ENCODE measurements around the gene RSPH1.

Gene RSPH1

DNA sequence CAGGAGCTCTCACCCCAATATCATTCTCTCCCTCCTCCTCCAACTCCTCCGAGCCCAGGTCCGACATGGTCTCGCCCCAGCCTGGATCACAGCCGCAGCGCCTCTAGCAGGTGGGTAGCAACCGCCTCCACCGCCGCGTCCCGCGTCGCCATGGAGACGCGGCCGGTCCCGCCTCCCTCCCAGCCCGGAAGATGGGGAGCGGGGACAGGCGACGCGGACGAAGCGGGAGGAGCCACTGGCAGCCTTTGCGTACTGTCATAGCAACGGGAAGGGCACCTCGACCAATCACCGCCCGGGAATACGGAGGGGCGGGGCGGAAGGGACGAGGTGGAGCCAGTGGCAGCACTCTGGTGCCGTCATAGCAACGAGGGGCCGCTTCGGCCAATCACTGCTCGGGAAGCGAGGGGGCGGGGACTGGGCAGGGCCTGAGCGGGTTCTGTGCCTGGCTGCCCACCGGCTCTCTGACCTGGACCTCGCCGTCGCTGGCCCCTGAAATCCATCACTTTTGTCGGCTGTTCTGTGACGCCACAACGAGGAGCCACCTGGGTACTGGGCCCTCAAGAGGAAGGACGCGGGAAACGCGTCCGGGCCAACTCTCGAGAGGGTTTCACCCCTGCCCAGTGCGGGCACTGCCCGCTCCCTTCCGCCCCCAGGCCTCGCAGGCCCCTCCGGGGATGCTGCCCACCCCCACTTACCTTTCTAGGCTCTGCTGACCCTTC is at the start of gene RSPH1:
Gene RSPH1 (minus strand): TSS at position 105 of the 719 bp plus-strand sequence. CDS start 38 bp downstream, at position 67.
- peak; percentile 94 for DNase-seq (ENCODE audit: extremely low read depth, low read depth)
- H3K4me3 ChIP-seq (replicated peaks; ENCODE audit: low read depth, low read length), result peak within 1 kb of the TSS; percentile 55
- TF ChIP-seq, protein P1, sequence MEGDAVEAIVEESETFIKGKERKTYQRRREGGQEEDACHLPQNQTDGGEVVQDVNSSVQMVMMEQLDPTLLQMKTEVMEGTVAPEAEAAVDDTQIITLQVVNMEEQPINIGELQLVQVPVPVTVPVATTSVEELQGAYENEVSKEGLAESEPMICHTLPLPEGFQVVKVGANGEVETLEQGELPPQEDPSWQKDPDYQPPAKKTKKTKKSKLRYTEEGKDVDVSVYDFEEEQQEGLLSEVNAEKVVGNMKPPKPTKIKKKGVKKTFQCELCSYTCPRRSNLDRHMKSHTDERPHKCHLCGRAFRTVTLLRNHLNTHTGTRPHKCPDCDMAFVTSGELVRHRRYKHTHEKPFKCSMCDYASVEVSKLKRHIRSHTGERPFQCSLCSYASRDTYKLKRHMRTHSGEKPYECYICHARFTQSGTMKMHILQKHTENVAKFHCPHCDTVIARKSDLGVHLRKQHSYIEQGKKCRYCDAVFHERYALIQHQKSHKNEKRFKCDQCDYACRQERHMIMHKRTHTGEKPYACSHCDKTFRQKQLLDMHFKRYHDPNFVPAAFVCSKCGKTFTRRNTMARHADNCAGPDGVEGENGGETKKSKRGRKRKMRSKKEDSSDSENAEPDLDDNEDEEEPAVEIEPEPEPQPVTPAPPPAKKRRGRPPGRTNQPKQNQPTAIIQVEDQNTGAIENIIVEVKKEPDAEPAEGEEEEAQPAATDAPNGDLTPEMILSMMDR (IDR thresholded peaks at IDR 0.05; ENCODE audit: low read depth, low read length, missing control alignments), result no peak

DNA sequence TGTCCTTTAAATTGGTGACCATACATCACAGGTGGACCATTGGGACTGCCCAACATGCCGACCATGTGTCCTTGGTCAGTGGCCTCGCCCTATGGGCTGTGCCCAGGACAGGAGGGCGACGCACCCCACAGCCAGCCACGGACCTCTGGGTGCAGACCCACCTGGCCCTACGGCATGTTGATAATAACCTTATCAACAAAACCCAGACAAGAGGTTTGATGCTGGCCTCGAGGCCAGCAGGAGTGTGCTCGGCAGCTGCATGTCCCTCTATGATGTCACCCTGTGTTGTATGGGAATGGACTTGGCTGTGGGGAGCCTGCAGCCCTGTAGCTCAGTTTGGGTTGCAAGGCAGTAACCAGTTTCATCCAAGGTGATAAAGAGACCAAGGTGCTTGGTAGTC is 49.7 kb upstream of the RSPH1 start:
- no peak overlapping the region for H3K4me3 ChIP-seq (replicated peaks; ENCODE audit: low read depth, low read length)
- DNase-seq (ENCODE audit: extremely low read depth, low read depth), result no peak
- TF ChIP-seq, protein P1 (IDR thresholded peaks at IDR 0.05; ENCODE audit: low read depth, low read length, missing control alignments), result no peak

GRCh38 chr21:42545317-42545716 is 49.3 kb upstream of the RSPH1 start:
- DNase-seq (ENCODE audit: extremely low read depth, low read depth), result no peak
- TF ChIP-seq, protein P1 (IDR thresholded peaks at IDR 0.05; ENCODE audit: low read depth, low read length, missing control alignments), result no peak
- no peak overlapping the region for H3K4me3 ChIP-seq (replicated peaks; ENCODE audit: low read depth, low read length)

GRCh38 chr21:42544544-42544943 is 48.5 kb upstream of the RSPH1 start:
- TF ChIP-seq, protein P1 (IDR thresholded peaks at IDR 0.05; ENCODE audit: low read depth, low read length, missing control alignments), result no peak

DNA sequence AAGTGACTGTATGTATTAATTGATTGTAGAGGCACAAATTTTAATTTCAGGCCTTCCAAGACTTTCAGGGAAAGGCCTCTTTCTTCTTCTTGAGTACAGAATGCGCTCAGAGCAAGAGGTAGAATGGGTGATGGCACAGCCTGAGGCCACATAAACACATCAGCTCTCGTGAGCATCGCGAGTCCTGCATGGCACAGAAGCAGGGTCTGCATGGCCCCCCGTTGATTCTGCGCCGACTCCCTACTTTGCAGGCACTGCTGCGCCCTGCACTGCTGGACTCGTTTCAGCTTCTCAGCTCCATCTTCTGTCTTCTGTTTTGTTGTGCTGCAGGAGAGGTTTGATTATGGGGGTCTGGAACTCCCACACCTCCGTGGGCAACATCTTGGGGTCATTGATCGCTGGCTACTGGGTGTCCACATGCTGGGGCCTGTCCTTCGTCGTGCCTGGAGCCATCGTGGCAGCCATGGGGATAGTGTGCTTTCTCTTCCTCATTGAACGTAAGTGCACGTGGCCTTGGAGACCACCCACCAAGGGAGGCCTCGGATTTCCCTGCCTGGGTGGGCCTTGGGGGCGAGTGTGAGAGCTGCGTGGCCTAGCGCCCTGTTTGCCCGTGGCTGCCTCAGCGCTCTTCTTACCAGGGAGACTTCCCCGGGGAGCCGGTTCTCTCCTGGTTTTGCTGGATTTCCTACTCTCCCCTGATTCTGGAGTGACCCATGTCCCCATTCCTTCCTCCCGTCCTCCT is 47.3 kb upstream of the RSPH1 start:
- TF ChIP-seq, protein P1 (IDR thresholded peaks at IDR 0.05; ENCODE audit: low read depth, low read length, missing control alignments), result no peak

More at GRCh38 chr21:42544544-42544943, 48.5 kb upstream of the RSPH1 start:
- no peak for DNase-seq (ENCODE audit: extremely low read depth, low read depth)
- no peak overlapping the region for H3K4me3 ChIP-seq (replicated peaks; ENCODE audit: low read depth, low read length)

GRCh38 chr21:42542596-42542995 is 46.6 kb upstream of the RSPH1 start:
- H3K4me3 ChIP-seq (replicated peaks; ENCODE audit: low read depth, low read length), result no peak overlapping the region
- TF ChIP-seq, protein P1 (IDR thresholded peaks at IDR 0.05; ENCODE audit: low read depth, low read length, missing control alignments), result no peak
- DNase-seq (ENCODE audit: extremely low read depth, low read depth), result no peak

More for the DNA sequence above, 47.3 kb upstream of the RSPH1 start:
- DNase-seq (ENCODE audit: extremely low read depth, low read depth), result no peak
- H3K4me3 ChIP-seq (replicated peaks; ENCODE audit: low read depth, low read length), result no peak overlapping the region

Data from HFF-Myc (cell line).